Measurements from ENCODE around the gene TARBP2.

TARBP2 gene

DNA sequence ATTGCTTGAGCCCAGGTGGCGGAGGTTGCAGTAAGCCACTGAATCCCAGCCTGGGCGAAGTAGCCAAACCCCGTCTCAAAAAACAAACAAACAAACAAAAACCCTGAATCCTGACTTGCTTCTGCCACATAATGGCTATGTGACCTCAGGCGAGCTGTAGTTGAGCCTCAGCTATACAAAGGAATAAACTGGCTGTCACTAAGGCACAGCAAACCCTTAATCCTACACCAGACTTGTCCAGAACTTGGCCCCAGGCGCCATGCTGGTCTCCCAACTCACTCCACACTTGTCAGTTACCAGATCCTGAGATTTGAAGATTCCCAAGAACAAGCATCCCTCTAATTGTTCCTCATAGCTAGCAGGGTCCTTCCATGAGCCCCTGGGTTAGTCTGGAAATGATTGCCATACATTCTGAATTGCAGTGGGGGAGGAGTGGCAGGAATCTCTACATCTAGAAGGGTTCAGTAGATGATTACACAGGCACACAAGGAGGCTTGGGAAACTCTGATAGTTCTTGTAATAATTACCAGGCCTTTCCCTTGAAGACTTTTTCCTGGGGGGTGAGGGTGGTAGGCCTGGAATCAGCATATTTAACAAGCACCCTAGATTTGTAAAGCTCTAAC, 11.7 kb upstream of the TARBP2 start:
- H3K4me3 ChIP-seq (ENCODE audit: low read depth, low read length), result no peak overlapping the region
- TF ChIP-seq POLR2A (IDR thresholded peaks at IDR 0.05; ENCODE audit: extremely low read depth, insufficient read length) (no peak), MAX (IDR thresholded peaks at IDR 0.05; ENCODE audit: low read depth, low read length) (no peak), MYC (IDR thresholded peaks at IDR 0.05; ENCODE audit: low read depth, low read length) (no peak)
- TF ChIP-seq, protein P1, sequence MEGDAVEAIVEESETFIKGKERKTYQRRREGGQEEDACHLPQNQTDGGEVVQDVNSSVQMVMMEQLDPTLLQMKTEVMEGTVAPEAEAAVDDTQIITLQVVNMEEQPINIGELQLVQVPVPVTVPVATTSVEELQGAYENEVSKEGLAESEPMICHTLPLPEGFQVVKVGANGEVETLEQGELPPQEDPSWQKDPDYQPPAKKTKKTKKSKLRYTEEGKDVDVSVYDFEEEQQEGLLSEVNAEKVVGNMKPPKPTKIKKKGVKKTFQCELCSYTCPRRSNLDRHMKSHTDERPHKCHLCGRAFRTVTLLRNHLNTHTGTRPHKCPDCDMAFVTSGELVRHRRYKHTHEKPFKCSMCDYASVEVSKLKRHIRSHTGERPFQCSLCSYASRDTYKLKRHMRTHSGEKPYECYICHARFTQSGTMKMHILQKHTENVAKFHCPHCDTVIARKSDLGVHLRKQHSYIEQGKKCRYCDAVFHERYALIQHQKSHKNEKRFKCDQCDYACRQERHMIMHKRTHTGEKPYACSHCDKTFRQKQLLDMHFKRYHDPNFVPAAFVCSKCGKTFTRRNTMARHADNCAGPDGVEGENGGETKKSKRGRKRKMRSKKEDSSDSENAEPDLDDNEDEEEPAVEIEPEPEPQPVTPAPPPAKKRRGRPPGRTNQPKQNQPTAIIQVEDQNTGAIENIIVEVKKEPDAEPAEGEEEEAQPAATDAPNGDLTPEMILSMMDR (IDR thresholded peaks at IDR 0.05; ENCODE audit: low read depth, low read length), result no peak
- no peak for DNase-seq (ENCODE audit: low read depth)

GRCh38 chr12:53492188-53492587, 8.9 kb upstream of the TARBP2 start:
- H3K4me3 ChIP-seq (ENCODE audit: low read depth, low read length), result peak overlapping the region; percentile 16
- DNase-seq (ENCODE audit: low read depth), result no peak
- no peak for TF ChIP-seq MAX (IDR thresholded peaks at IDR 0.05; ENCODE audit: low read depth, low read length)
- no peak for TF ChIP-seq POLR2A (IDR thresholded peaks at IDR 0.05; ENCODE audit: extremely low read depth, insufficient read length)
- no peak for TF ChIP-seq MYC (IDR thresholded peaks at IDR 0.05; ENCODE audit: low read depth, low read length)
- TF ChIP-seq, protein P1 (IDR thresholded peaks at IDR 0.05; ENCODE audit: low read depth, low read length), result no peak

GRCh38 chr12:53492830-53493609, 8.1 kb upstream of the TARBP2 start:
- DNase-seq (ENCODE audit: low read depth), result peak; percentile 90
- peak overlapping the region; percentile 55 for H3K4me3 ChIP-seq (ENCODE audit: low read depth, low read length)
- TF ChIP-seq, protein P1 (IDR thresholded peaks at IDR 0.05; ENCODE audit: low read depth, low read length), result no peak
- TF ChIP-seq POLR2A (IDR thresholded peaks at IDR 0.05; ENCODE audit: extremely low read depth, insufficient read length) (peak; percentile 65), MAX (IDR thresholded peaks at IDR 0.05; ENCODE audit: low read depth, low read length) (peak; percentile 84), MYC (IDR thresholded peaks at IDR 0.05; ENCODE audit: low read depth, low read length) (no peak; the same call in 1 of the 2 replicates)

DNA sequence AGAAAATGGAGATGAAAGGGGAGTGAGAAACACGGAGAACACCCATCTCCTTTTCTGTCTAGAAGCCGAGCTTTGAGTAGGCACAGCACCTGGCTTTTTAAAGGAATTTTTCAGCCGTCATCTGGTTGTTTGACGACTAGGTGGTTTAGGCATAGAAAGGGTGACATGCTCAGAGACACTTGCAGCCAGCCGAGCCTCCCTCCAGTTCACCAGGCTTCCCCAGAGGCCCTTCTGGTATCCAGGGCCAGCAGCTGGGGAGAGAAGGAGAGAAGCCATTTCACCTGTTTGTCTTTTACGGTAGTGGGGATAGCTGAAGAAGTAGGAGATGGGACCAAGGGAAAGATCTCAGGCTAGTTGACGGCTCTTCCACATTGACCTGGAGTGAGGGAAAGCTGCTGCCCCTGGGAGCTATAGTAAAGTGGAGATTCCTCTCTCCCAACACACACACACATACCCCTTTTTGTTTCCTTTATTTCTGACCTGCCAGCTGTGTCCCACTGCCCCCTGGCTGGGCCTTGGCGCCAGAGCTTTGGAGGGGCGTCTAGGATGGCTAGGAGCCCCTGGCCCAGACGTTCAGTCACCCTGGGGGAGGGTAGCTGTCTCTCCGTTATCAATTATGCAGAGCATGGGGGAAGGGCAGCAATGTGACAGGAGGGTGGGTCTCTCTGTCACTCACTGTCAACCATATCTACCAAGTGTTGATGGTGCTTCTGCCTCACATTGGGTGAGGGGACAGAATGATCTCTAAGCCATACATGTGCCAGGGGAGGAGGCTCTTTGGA, 7.3 kb upstream of the TARBP2 start:
- DNase-seq (ENCODE audit: low read depth), result no peak
- peak overlapping the region; percentile 55 for H3K4me3 ChIP-seq (ENCODE audit: low read depth, low read length)
- TF ChIP-seq MAX (IDR thresholded peaks at IDR 0.05; ENCODE audit: low read depth, low read length), result no peak

DNA sequence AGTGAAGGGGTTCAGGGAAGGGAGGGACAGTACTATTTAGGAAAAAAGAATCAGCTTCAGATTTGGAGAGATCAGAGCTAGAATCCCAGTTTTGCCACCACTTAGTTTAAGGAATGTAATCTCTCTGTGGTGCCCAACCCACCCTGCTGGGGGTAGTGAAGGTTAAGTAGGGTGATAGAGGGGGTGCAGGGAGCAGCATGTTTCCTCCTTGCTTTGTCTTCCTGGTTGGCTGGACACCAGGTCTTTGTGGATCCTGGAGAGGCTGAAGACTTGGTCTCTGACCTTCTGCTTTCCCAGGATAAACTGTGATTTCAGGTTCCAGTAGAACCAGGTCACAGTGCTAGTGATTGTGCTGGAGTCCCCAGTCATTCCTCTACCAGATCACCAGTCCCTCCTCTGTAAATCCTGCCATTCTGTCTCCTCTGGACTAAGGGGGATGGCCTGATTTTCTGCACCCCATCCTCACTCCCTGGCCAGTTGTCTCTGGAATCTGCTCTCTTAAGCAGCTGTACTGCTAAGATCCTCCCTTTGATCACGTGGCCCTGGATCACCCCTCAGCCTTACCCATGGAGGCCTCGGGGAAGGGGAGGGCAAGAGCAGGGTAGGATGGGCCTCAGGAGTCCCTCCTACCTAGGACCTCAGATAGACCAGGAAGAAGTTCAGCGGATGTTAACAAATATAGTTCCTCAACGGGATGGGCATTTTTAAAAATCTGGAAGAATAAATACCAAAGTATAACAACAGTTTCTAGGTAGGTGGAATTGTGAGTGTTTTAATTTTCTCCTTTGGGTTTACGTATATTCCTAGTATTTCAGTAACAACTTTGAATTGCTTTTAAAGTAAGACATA, 5.0 kb upstream of the TARBP2 start:
- H3K4me3 ChIP-seq (ENCODE audit: low read depth, low read length), result no peak overlapping the region
- TF ChIP-seq POLR2A (IDR thresholded peaks at IDR 0.05; ENCODE audit: extremely low read depth, insufficient read length) (no peak), MAX (IDR thresholded peaks at IDR 0.05; ENCODE audit: low read depth, low read length) (peak; percentile 94)
- DNase-seq (ENCODE audit: low read depth), result peak; percentile 59

DNA sequence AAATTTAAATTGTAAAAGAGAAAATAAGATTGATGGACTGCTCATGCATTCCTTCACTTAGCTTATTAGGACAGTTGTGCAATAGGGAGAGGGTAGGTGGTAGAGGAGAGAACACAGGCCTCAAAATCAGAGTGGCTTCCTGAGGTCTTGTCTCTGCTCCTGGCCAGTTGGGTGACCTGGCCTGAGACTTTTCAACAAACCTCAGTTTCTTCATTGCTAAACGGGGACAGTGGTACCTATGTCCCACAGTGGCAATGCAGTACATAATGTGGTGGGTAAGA, 4.4 kb upstream of the TARBP2 start:
- TF ChIP-seq POLR2A (IDR thresholded peaks at IDR 0.05; ENCODE audit: extremely low read depth, insufficient read length) (no peak), MYC (IDR thresholded peaks at IDR 0.05; ENCODE audit: low read depth, low read length) (no peak), MAX (IDR thresholded peaks at IDR 0.05; ENCODE audit: low read depth, low read length) (no peak)
- TF ChIP-seq, protein P1 (IDR thresholded peaks at IDR 0.05; ENCODE audit: low read depth, low read length), result no peak
- no peak for DNase-seq (ENCODE audit: low read depth)
- no peak overlapping the region for H3K4me3 ChIP-seq (ENCODE audit: low read depth, low read length)
